HG02852 (cell line): ENCODE results near the gene DHRS12.

Experiments
- ATAC-seq: cut with Tn5 transposase; IDR thresholded peaks from one replicate; pipeline ENCODE4 v1.9.1; 2021; ENCODE audit warnings: mild to moderate bottlenecking, moderate library complexity; ENCODE audit not compliant: unreplicated experiment

The DHRS12 gene

DNA sequence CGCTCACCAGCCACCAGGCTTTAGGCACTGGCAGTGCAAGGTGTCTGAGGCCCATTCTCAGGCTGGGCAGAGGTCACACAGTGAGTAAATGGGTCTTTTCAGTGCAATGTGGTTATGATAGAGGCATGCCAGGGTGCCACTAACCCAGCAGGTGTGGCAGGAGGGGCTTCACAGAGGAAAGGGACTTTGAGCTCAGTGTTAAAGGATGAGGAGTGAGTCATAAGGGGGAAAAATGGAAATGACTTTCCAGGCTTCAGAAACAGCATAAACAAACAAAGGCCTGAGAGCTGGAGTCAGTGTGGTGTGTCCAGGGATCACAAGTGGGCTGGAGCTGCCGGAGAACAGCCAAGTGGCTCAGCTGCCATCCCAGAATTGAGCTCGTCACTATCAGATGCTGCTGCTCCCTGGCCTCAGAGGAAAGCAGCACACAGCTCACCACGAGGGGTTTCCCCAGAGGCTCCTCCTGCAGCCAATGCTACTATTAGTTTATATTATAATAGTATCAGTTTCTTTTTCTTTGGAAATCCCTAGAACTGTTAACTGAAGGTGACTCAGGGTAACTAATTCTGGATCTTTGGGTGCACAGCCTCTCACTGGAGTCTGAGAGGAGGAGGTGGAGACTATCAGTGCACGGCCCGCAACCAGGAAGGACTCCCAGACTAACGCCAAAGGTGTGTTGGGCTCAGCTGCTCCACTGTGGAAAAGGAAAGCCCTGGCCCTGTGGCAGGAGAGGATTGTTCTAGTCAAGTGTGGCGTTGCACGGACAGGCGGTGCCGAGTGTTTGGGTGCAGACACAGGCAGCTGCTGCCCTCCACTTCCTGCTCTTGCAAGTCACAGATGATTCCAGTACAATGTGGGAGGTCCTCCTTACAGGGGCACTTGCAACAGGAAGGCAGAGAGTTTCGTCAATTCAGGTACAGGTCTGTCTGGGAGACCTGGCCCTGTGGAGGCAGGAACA lies 39.5 kb downstream of the DHRS12 start:
- peak; percentile 85 for ATAC-seq

DNA sequence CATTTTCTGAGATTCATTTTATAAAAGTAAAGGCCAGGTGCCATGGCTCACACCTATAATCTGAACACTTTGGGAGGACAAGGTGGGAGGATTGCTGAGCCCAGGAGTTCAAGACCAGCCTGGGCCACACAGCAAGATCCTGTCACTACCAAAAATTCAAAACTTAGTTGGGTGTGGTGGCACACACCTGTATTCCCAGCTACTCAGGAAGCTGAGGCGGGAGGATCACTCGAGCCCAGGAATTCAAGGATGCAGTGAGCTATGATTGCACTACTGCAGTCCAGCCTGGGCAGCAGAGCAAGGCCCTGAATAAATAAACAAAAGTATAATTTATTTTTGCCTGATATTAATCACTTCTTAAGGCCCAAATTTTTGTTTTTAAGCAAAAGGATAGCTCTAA lies 40.5 kb downstream of the DHRS12 start:
- ATAC-seq, result no peak

- ATAC-seq, result no peak
Measured at GRCh38 chr13:51761643-51762350, 42.2 kb downstream of the DHRS12 start.

GRCh38 chr13:51760592-51760991 lies 43.4 kb downstream of the DHRS12 start:
- no peak for ATAC-seq

DNA sequence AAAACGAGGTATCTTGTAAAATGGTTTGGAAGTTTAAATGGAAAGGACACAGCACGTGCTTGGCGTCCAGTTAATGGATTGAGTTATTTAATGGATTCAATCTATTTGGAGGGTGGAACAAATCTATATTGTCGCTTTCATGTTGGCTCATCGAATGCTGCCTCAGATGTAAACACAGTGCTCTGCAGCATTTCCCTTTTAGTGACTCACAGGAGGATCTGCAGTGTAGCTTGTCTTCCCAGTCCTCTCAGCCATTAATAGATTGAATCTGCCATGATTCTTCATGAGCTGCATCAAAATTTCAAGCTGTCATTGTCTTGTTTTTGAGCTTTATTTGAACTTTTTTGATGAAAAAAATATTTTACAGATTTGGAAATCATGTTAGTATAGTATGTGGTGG lies 44.7 kb downstream of the DHRS12 start:
- ATAC-seq, result no peak

- no peak for ATAC-seq
Measured at GRCh38 chr13:51758691-51759090, 45.3 kb downstream of the DHRS12 start.

DNA sequence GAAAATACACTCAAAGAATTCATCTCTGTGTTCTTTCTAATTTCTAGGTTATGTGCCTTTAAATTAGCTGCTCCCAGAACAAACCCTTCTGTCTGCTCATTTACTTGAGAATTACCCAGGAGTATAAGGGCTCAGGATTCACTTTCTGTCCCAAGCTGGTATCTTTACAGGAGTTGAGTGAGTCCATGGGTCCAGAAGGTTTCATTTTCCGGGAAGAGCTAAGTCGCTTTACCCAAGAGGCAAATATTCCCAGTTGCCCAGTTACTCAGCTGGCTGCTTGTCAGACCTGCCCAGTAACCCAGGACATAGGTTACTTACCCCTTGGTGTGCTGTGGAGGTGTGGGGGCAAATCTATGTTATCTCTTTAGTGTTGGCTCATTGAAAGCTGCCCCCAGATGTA lies 47.3 kb downstream of the DHRS12 start:
- no peak for ATAC-seq

DNA sequence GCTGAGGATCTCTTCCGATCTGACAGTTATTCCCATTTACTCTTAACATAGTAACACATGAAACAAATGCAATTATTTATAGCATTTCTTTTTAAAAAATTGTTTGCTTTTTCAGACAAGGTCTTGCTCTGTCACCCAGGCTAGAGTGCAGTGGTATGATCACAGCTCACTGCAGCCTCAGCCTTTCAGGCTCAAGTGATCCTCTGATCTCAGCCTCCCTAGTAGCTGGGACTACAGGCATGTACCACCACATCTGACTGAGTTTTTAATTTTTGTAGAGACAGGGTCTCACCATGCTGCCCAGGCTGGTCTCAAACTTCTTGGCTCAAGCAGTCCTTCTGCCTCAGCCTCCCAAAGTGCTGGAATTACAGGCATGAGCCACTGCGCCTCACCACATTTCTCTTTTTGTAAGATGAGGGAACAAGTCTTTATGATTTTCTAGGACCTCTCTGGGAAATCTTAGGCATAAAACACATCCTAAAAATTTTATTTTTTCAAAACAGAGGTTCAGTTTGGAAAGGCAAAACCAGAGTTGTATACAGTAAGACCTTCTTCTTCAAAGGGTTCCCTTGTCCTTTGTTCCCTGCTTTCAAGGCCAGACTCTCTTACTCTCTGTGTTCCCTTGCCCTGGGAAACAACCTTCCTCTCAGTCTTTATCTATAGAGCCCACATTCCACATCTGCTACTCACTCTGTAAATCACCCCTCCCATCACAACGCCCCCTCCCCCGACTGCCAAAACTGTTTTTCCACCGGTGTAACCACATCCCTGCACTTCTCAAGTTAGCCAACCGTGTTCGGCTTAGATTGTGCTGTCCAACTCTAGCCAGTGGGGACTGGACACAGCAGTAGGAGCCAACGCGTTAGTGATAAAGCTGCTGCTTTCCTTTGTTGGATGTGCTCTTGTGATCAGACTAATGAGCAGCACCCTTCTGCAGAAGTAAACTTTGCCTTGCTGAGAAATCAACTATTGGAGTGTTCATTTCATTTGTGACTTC lies 56.2 kb downstream of the DHRS12 start:
- ATAC-seq, result no peak

DNA sequence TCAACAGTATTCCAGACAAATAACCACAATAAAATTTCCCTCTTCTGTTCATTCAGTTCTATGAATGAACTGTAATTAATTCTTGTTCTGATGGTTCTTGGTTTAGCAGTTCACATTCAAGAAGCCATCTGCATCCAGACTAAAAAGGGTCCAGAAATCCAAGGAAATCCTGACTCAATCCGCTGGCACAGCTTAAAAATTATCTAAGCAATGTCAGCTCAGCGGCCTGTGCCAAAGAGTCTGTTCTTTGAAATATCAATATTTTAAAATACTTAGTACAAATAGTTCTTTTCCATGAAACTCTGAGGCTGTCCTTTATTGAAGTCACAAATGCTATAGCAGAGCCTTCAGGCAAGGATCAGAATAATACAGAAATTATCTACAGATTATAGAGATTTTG lies 57.2 kb downstream of the DHRS12 start:
- ATAC-seq, result no peak

- no peak for ATAC-seq
Measured at GRCh38 chr13:51745243-51745642, 58.7 kb downstream of the DHRS12 start.

DNA sequence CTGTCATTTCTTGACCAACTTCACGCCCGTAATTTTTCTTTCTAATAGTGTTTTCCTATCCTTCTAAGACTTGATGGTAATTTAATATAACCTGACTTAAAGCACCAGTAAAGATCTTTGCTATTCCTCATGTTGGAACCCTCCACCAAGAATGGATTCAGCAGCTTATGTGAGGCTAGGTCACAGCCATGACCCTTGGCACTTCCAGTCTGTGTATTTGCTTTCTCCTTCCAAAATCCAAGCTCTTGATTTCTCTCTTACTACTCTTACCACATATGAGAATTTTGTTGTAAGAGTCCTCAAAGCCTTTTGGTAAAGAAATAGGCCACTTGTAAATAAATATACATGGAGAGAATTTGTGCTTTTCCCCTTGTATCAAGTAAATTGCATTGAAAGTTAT lies 61.4 kb downstream of the DHRS12 start:
- ATAC-seq, result no peak

DNA sequence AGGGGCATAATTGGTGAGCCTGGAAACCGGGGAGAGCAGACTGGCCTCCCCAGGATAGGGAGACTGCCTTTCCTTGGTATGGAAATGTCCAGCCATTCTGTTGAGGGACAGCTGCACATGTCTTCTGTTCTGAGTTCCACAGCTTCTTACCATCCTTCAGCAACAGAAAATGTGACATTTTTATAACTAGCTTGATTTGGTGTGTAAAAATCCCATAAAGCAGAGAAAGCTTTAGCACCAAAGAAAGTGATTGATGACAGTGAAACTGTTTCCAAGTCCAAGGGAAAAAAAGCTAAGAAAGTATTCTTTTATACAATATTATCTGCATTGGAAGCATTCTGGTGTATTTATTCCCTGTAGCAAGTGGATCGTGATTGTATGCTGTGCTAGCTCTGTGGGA lies 61.9 kb downstream of the DHRS12 start:
- no peak for ATAC-seq

GRCh38 chr13:51740698-51741097 lies 63.3 kb downstream of the DHRS12 start:
- ATAC-seq, result no peak

- ATAC-seq, result no peak
Measured at GRCh38 chr13:51739027-51739764, 64.8 kb downstream of the DHRS12 start.

GRCh38 chr13:51738226-51738905 lies 65.6 kb downstream of the DHRS12 start:
- no peak for ATAC-seq

DNA sequence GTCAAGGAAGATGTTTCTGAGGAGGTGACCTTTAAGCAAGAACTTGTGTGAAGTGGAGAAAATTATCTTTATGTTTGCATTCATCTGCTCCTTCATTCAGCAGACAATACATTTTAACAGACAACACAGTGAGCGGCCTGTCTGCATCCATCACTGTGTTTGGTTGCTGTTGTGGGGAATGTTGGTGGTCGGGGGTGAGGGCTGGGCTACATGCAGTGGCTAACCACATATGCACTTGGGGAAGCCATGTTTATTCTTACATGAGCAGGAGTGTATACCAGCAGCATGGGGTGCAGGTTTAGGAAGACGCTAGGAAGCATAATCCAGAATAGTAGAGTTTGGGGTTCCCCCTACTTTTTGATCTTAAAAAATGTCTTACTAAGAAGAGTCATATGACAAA lies 66.4 kb downstream of the DHRS12 start:
- no peak for ATAC-seq

- ATAC-seq, result no peak
Measured at GRCh38 chr13:51734786-51735185, 69.2 kb downstream of the DHRS12 start.

GRCh38 chr13:51733374-51734298 lies 70.3 kb downstream of the DHRS12 start:
- ATAC-seq, result no peak

DNA sequence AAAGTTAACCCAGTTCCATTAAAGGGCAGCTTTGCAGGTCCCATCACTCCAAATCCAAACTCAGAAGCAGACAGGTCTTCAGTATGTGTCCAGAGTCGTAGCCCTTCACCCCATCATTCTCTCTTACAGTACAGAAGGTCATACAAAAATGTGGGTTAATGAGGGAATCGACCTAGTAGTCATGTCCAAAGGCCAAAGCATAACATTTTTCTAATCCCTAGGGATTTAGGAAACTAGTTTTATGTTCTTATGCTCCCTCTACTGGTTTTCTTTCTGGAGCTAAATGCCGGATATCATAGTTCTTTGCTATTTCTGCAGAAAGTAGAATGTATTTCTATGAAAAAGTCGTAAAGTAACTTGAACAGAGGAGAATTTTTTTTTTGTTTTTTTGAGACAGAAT lies 72.2 kb downstream of the DHRS12 start:
- ATAC-seq, result no peak
